GM12891 (cell line): ENCODE data around the gene SHISA5.
"Not testable (repeated sequence)": the region's sequence is repeated elsewhere in the genome, so short reads cannot be mapped to it uniquely, and the experiment has no call there.

Source experiments
- PAX5 ChIP-seq: IDR thresholded peaks from 2 replicates; pipeline ENCODE4 v1.6.1; 2011; ENCODE audit warnings: low read length, moderate library complexity, mild to moderate bottlenecking; ENCODE audit not compliant: insufficient read depth, severe bottlenecking
- POLR2A ChIP-seq: IDR thresholded peaks from 2 replicates; pipeline ENCODE4 v1.6.1; 2011; ENCODE audit warnings: low read depth, low read length, control low read depth
- POLR2AphosphoS5 ChIP-seq: IDR thresholded peaks from 2 replicates; pipeline ENCODE4 v1.6.1; 2011; ENCODE audit warnings: low read depth, low read length, control low read depth
- TAF1 ChIP-seq: IDR thresholded peaks from 2 replicates; pipeline ENCODE4 v1.6.1; 2011; ENCODE audit warnings: low read depth, low read length, control low read depth

- TF ChIP-seq POLR2AphosphoS5, POLR2A, TAF1, PAX5: not testable (repeated sequence)
These were observed 21.2 kb downstream of the SHISA5 start for GRCh38 chr3:48482822-48483221.
